Measurements from ENCODE around the gene TESPA1. TPM values are rescaled to one million over a fixed set of nuclear protein-coding genes. Genes with fewer than 3 reads are reported as not detected.

TESPA1 gene
- total and polyA plus RNA-seq, 2 experiments from 2014 or later = not detected

DNA sequence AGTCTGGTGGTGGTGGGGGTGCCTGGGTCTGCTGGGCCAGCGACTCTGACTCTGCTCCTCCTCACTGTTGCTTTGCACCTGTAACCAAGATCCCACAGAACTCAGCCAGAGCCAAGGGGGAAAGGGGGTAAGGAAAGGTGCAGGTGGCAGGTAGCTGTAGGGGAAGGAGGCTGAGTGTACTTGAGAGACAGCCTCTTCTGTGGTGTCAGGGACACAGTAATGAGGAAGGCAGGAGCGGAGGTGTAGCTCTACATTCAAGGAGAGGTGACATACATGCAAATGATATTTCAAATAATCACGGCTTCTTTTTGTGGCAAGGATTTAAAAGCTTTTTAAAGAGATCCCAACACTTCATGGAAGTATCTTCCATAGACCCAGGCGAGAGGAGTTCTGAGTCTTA, 23.4 kb downstream of the TESPA1 start:
- no peaks in the 10 kb centered on the region for H3K79me2 ChIP-seq
- no peaks in the 10 kb centered on the region for H4K20me1 ChIP-seq (ENCODE audit: insufficient read depth, poor library complexity, severe bottlenecking)
- no peak overlapping the region for H2AFZ ChIP-seq
- H3K36me3 ChIP-seq (replicated peaks; ENCODE audit: insufficient read depth, low read depth) = no peaks in the 10 kb centered on the region
- H3K27me3 ChIP-seq = peaks cover 30% of the 10 kb centered on the region
- H3K27ac ChIP-seq = no peak overlapping the region
- H3K4me3 ChIP-seq = no peak overlapping the region
- no peaks in the 10 kb centered on the region for H3K9me2 ChIP-seq (replicated peaks; ENCODE audit: insufficient read depth)
- H3K4me2 ChIP-seq = no peak overlapping the region
- DNase-seq (ENCODE audit: low spot score) = no peak
- no peaks in the 10 kb centered on the region for H3K4me1 ChIP-seq (ENCODE audit: insufficient read depth)
- 88% methylated on average over 4 of the region's 4 CpGs for WGBS (ENCODE audit: low lambda C conversion rate, missing lambda C conversion rate)
- no peaks in the 10 kb centered on the region for H3K9me3 ChIP-seq (ENCODE audit: low read depth)
- TF ChIP-seq EZH2 (IDR thresholded peaks at IDR 0.05; ENCODE audit: borderline replicate concordance) (no peak), EZH2phosphoT487 (IDR thresholded peaks at IDR 0.05; ENCODE audit: low read depth, severe bottlenecking, unreplicated experiment) (no peak)
- TF ChIP-seq, protein P1, sequence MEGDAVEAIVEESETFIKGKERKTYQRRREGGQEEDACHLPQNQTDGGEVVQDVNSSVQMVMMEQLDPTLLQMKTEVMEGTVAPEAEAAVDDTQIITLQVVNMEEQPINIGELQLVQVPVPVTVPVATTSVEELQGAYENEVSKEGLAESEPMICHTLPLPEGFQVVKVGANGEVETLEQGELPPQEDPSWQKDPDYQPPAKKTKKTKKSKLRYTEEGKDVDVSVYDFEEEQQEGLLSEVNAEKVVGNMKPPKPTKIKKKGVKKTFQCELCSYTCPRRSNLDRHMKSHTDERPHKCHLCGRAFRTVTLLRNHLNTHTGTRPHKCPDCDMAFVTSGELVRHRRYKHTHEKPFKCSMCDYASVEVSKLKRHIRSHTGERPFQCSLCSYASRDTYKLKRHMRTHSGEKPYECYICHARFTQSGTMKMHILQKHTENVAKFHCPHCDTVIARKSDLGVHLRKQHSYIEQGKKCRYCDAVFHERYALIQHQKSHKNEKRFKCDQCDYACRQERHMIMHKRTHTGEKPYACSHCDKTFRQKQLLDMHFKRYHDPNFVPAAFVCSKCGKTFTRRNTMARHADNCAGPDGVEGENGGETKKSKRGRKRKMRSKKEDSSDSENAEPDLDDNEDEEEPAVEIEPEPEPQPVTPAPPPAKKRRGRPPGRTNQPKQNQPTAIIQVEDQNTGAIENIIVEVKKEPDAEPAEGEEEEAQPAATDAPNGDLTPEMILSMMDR (IDR thresholded peaks at IDR 0.05; ENCODE audit: poor library complexity) = no peak

DNA sequence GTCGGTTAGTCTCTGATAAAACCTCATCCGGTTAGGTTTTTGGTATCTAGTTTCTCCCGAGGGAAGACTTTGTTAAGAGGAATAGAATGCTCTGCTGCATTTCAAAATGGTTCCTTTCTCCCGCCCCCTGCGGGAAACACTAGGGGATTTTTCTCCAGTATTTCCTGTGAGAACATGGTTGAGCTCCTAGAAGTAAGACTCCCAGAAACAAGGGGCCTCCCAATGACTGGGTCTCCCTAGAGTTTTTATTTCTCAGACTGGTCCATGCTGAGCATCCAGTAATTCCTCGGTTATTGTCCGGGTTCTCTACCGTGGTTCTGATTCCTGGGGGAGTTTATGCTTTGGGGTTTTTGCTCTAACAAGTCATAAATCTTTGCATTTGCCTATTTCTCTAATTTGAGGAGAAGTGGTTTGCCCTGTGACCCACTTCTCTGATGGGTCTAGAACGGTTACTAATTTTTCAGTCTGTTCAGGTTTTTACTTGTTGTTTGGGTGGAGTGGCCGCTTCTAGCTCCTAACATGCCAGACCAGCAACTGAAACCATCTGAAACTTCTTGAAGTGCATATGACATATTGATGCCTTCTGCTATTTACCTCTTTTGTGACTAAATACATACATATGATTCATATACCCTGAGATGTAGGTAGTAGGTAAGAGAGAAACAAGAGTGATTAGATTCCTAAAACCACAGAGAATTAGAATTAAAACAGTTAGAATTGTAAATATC, 25.1 kb downstream of the TESPA1 start:
- H3K36me3 ChIP-seq (replicated peaks; ENCODE audit: insufficient read depth, low read depth) = no peaks in the 10 kb centered on the region
- no peak for TF ChIP-seq EZH2 (IDR thresholded peaks at IDR 0.05; ENCODE audit: borderline replicate concordance)
- TF ChIP-seq EZH2phosphoT487 (IDR thresholded peaks at IDR 0.05; ENCODE audit: low read depth, severe bottlenecking, unreplicated experiment) = no peak
- TF ChIP-seq, protein P1 (IDR thresholded peaks at IDR 0.05; ENCODE audit: poor library complexity) = no peak
- H4K20me1 ChIP-seq (ENCODE audit: insufficient read depth, poor library complexity, severe bottlenecking) = no peaks in the 10 kb centered on the region
- no peaks in the 10 kb centered on the region for H3K9me3 ChIP-seq (ENCODE audit: low read depth)
- H3K4me1 ChIP-seq (ENCODE audit: insufficient read depth) = no peaks in the 10 kb centered on the region
- no peaks in the 10 kb centered on the region for H3K79me2 ChIP-seq
- H3K9me2 ChIP-seq (replicated peaks; ENCODE audit: insufficient read depth) = no peaks in the 10 kb centered on the region
- H2AFZ ChIP-seq = no peak overlapping the region
- H3K27ac ChIP-seq = no peak overlapping the region
- no peak for DNase-seq (ENCODE audit: low spot score)
- no peak overlapping the region for H3K4me2 ChIP-seq
- H3K27me3 ChIP-seq = peaks cover 37% of the 10 kb centered on the region
- no peak overlapping the region for H3K4me3 ChIP-seq
- 75% methylated on average over 10 of the region's 10 CpGs for WGBS (ENCODE audit: low lambda C conversion rate, missing lambda C conversion rate)

DNA sequence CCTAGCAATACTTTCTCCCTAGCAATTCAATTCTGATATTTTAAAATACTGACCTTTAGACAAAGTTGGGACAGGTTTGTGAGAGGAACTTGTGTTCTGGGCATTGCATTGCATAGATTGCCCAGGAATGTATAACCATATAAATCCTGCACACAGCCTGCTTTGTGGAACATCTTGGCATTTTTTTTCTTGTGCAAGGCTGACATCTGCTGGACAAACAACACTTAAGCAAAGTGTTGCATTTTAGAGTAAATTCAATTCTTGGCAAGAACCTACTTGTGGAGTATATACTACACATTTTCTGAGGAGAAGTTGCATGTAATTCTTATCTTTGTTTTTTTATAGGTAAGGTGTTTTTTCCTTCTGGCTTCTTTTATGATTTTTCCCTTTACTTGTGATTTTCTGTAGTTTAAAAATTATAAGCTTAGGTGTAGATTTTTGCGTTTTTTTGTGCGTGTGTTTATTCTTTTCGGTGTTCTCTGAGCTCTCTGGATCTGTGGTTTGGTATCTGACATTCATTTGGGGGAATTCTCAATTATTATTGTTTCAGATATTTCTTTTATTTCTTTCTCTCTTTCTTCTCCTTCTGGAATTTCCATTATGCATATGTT, 26.4 kb downstream of the TESPA1 start:
- no peaks in the 10 kb centered on the region for H3K4me1 ChIP-seq (ENCODE audit: insufficient read depth)
- H3K36me3 ChIP-seq (replicated peaks; ENCODE audit: insufficient read depth, low read depth) = no peaks in the 10 kb centered on the region
- H3K9me2 ChIP-seq (replicated peaks; ENCODE audit: insufficient read depth) = no peaks in the 10 kb centered on the region
- TF ChIP-seq, protein P1 (IDR thresholded peaks at IDR 0.05; ENCODE audit: poor library complexity) = peak; percentile 87
- TF ChIP-seq EZH2phosphoT487 (IDR thresholded peaks at IDR 0.05; ENCODE audit: low read depth, severe bottlenecking, unreplicated experiment) = no peak
- H3K9me3 ChIP-seq (ENCODE audit: low read depth) = no peaks in the 10 kb centered on the region
- no peak overlapping the region for H3K27ac ChIP-seq
- no peak overlapping the region for H3K4me2 ChIP-seq
- no peaks in the 10 kb centered on the region for H3K79me2 ChIP-seq
- no peaks in the 10 kb centered on the region for H4K20me1 ChIP-seq (ENCODE audit: insufficient read depth, poor library complexity, severe bottlenecking)
- 96% methylated on average over 3 of the region's 3 CpGs for WGBS (ENCODE audit: low lambda C conversion rate, missing lambda C conversion rate)
- H3K4me3 ChIP-seq = no peak overlapping the region
- H2AFZ ChIP-seq = no peak overlapping the region
- DNase-seq (ENCODE audit: low spot score) = peak; percentile 77
- peaks cover 34% of the 10 kb centered on the region for H3K27me3 ChIP-seq

Measured in hepatocyte (in vitro differentiated cells).